GM13977 (cell line): ENCODE measurements around the gene TMTC1.

Experiments used
- DNase-seq: peaks from one replicate; pipeline ENCODE4 v3.0.0; 2012; ENCODE audit warnings: low spot score
- CTCF ChIP-seq: IDR thresholded peaks from 2 replicates; pipeline ENCODE4 v1.5.1; 2012; ENCODE audit warnings: mild to moderate bottlenecking, control low read depth; ENCODE audit not compliant: insufficient read depth; ENCODE audit errors: extremely low read depth, missing control alignments
- in situ Hi-C: fragments of 300-500 bp; cut with MboI; formaldehyde crosslinking; loops from one replicate; pipeline ENCODE4 v1.12.0; 2022; ENCODE audit warnings: low sequenced_read_pairs, low pct_unique_long_range_greater_than_20kb, mixed read lengths, inconsistent platforms; ENCODE audit not compliant: unreplicated experiment

TMTC1 gene

DNA sequence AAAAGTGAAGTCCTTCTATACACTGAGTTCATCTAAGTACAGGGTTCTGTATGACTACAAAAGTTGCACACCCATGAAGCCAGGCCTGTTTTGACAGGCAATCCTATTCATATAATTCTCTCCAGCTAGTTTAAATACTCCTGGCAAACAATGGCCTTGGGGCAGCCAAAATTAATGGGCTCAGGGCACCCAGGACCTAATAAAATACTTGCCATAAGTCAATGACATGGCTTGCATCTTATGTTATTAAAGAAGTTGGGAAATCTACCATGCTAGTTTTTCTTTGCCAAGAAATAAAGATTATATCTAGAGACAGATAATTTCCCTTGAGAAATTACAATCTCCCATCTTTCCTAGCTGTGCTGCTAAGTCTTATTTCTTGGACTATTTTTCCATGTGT lies 11.1 kb upstream of the TMTC1 start:
- in situ Hi-C loops = no loop called here
- no peak for DNase-seq
- no peak for TF ChIP-seq CTCF

DNA sequence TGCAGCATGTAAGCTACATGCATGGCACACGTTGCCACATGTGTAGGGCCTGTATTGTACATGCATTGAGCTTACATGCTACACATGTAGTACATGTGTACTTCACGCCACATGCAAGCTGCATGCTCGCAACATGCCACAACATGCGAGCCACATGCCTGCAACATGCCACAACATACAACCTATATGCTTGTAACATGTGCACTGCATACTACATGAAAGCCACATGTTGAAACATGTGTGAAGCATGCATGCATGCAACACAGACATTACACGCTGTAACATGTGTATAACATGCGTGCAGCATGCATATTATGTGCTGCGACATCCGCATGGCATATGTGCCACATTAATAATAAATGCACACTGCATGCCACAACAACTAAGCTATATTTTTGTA lies 9.1 kb upstream of the TMTC1 start:
- in situ Hi-C loops = no loop called here
- TF ChIP-seq CTCF = no peak
- no peak for DNase-seq

- in situ Hi-C loops = no loop called here
- DNase-seq = no peak
- TF ChIP-seq CTCF = no peak
Observed at GRCh38 chr12:29792132-29792531, 8.4 kb upstream of the TMTC1 start.

DNA sequence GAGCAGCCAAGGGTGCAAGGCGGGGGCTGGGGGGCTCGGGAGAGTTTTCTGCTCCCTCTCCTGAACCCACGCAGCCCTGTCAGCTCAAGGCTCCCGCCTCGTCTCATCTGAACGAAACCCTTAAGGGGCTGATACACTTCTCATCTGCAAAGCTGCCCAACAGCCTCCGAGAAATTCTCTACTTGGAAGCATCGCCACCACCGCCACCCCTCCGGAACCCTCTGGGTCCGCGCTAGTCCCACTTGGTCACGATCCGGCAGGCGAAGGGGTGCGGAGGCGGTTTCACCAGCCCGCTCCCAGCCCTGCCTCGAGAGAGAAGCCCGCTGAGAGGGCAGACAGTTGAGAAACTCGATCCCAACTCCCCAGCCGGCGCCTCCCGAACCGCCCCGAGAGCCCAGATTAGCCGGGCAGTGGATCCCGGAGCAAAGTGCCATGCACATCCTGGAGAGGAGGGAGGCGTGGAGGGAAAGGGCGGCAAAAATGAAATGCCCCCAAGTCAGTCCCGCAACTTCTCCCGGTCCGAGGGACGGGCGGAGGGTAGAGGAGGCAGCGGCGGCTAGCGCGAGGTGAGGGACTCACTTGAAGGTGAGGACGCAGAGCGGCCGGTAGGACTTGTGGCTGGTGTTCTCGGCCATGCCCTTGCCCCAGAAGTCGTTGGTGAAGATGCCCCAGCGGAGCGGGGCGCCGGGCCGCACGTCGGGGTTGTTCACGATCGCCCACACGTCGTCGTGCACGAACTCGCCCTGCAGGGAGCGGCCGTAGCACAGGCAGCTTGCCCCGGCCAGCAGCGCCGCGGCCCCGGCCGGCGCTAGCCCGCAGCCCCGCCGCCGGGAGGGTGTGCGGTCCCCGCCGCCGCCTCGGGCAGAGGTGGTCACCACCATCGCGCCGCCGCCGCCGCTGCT lies 620 bp downstream of the TMTC1 start:
- in situ Hi-C loops = no loop called here
- no peak for TF ChIP-seq CTCF
- DNase-seq = peak; percentile 14

DNA sequence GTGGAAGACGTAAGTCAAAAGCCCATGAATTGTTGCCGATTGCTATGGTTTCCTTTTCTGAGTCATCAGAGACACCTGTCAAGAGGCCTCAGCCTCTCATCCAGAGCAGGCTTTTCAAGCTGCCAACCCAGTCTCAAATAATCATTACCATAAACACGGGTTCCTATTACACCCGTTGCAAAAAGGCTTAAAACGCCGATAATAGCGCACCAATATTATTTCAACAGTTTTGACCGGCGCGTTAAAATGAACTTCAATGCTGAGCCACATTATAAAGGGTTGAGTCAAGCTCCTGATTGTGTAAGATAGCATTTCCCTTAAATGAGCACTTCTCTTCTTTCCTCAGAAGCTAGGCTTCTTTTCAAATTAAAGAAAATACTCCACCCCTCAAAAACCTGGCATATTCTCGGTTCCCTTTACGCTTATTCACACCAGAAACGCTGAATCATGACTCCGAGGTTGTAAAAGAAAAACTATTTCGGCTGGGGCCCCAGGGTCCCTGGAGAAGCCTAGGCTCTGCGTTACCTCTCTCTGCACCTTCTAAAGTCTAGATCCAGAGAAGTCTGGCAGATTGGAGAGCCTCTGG lies 1.4 kb downstream of the TMTC1 start:
- TF ChIP-seq CTCF = no peak
- in situ Hi-C loops = no loop called here
- peak; percentile 53 for DNase-seq

GRCh38 chr12:29781705-29782266 lies 2.0 kb downstream of the TMTC1 start:
- TF ChIP-seq CTCF = no peak
- in situ Hi-C loops = no loop called here
- DNase-seq = no peak
